Liver (tissue), 3 donors: ENCODE results near the gene GMDS.

Experiments
- EGR1 ChIP-seq, 2 donors: IDR thresholded peaks; 2 replicates each; pipeline ENCODE4 v1.6.1; 2016 to 2018; ENCODE audit warnings: antibody characterized with exemption in 2 of 2, low read depth in 2 of 2
- FOXA1 ChIP-seq: IDR thresholded peaks from 2 replicates; pipeline ENCODE4 v1.6.1; 2016; ENCODE audit warnings: antibody characterized with exemption
- FOXA2 ChIP-seq: IDR thresholded peaks from 2 replicates; pipeline ENCODE4 v1.6.1; 2016; ENCODE audit warnings: antibody characterized with exemption
- JUND ChIP-seq, 2 donors: IDR thresholded peaks; 2 replicates each; pipeline ENCODE4 v1.6.1; 2016; ENCODE audit warnings: antibody characterized with exemption in 2 of 2
- RAD21 ChIP-seq, 2 donors: IDR thresholded peaks; 2 replicates each; pipeline ENCODE4 v1.6.1; 2016; ENCODE audit warnings: antibody characterized with exemption in 2 of 2, mild to moderate bottlenecking in 2 of 2
- SP1 ChIP-seq: IDR thresholded peaks from 2 replicates; pipeline ENCODE4 v1.6.1; 2018; ENCODE audit warnings: antibody characterized with exemption, mild to moderate bottlenecking
- TAF1 ChIP-seq: conservative IDR thresholded peaks from 2 replicates; pipeline ENCODE4 v1.6.1; 2016; ENCODE audit warnings: antibody characterized with exemption, mild to moderate bottlenecking
- YY1 ChIP-seq: IDR thresholded peaks from 2 replicates; pipeline ENCODE4 v1.6.1; 2016; ENCODE audit warnings: antibody characterized with exemption, mild to moderate bottlenecking
- TF ChIP-seq, protein P1 (sequence below): fragments of 150-350 bp; IDR thresholded peaks from 2 replicates; pipeline ENCODE4 v1.5.1; 2017; ENCODE audit warnings: improper control_type of control experiment, low read depth, low read length; ENCODE audit not compliant: missing input control
- TF ChIP-seq, protein P2 (sequence below): IDR thresholded peaks from 2 replicates; pipeline ENCODE4 v1.6.1; 2016; ENCODE audit warnings: antibody characterized with exemption
- TF ChIP-seq, protein P3 (sequence below): IDR thresholded peaks from 2 replicates; pipeline ENCODE4 v1.6.1; 2016; ENCODE audit warnings: antibody characterized with exemption, mild to moderate bottlenecking
- TF ChIP-seq, protein P4 (sequence below): IDR thresholded peaks from 2 replicates; pipeline ENCODE4 v1.6.1; 2016; ENCODE audit warnings: antibody characterized with exemption
- donor health status: healthy.
- donor health status: healthy.

DNA sequence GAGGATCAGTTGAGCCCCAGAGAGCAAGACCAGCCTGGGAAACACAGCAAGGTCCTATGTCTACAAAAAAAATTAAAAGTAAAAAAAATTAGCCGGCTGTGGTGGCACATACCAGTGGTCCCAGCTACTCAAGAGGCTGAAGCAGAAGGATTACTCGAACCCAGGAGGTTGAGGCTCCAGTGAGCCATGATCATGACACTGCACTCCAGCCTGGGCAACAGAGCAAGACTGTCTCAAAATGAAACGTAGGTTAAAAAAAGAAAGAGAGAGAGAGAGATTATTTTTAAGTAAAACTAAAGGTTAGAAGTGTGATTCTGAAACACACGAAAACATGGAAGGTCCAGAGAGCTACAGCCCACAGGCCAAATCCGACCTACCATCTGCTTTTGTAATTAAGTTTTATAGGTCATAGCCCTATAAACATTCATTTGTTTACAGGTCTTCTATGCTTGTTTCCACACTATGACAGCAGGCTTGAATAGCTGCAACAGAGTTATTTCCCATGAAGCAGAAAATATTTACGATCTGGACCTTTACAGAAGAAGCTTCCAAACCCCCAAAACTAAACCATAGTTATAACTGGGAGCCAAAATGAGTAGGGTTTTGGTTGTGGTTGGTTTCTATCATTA, 279.7 kb downstream of the GMDS start:
- TF ChIP-seq JUND (IDR thresholded peaks at IDR 0.05) (no peak), FOXA2 (no peak), SP1 (no peak), YY1 (no peak), EGR1 (IDR thresholded peaks at IDR 0.05; ENCODE audit: low read depth in 2 of 2) (no peak), RAD21 (IDR thresholded peaks at IDR 0.05) (no peak), TAF1 (no peak), FOXA1 (no peak)
- TF ChIP-seq, protein P1, sequence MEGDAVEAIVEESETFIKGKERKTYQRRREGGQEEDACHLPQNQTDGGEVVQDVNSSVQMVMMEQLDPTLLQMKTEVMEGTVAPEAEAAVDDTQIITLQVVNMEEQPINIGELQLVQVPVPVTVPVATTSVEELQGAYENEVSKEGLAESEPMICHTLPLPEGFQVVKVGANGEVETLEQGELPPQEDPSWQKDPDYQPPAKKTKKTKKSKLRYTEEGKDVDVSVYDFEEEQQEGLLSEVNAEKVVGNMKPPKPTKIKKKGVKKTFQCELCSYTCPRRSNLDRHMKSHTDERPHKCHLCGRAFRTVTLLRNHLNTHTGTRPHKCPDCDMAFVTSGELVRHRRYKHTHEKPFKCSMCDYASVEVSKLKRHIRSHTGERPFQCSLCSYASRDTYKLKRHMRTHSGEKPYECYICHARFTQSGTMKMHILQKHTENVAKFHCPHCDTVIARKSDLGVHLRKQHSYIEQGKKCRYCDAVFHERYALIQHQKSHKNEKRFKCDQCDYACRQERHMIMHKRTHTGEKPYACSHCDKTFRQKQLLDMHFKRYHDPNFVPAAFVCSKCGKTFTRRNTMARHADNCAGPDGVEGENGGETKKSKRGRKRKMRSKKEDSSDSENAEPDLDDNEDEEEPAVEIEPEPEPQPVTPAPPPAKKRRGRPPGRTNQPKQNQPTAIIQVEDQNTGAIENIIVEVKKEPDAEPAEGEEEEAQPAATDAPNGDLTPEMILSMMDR, result no peak
- TF ChIP-seq, protein P2, sequence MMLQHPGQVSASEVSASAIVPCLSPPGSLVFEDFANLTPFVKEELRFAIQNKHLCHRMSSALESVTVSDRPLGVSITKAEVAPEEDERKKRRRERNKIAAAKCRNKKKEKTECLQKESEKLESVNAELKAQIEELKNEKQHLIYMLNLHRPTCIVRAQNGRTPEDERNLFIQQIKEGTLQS, result no peak
- TF ChIP-seq, protein P3, sequence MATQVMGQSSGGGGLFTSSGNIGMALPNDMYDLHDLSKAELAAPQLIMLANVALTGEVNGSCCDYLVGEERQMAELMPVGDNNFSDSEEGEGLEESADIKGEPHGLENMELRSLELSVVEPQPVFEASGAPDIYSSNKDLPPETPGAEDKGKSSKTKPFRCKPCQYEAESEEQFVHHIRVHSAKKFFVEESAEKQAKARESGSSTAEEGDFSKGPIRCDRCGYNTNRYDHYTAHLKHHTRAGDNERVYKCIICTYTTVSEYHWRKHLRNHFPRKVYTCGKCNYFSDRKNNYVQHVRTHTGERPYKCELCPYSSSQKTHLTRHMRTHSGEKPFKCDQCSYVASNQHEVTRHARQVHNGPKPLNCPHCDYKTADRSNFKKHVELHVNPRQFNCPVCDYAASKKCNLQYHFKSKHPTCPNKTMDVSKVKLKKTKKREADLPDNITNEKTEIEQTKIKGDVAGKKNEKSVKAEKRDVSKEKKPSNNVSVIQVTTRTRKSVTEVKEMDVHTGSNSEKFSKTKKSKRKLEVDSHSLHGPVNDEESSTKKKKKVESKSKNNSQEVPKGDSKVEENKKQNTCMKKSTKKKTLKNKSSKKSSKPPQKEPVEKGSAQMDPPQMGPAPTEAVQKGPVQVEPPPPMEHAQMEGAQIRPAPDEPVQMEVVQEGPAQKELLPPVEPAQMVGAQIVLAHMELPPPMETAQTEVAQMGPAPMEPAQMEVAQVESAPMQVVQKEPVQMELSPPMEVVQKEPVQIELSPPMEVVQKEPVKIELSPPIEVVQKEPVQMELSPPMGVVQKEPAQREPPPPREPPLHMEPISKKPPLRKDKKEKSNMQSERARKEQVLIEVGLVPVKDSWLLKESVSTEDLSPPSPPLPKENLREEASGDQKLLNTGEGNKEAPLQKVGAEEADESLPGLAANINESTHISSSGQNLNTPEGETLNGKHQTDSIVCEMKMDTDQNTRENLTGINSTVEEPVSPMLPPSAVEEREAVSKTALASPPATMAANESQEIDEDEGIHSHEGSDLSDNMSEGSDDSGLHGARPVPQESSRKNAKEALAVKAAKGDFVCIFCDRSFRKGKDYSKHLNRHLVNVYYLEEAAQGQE, result no peak
- TF ChIP-seq, protein P4, sequence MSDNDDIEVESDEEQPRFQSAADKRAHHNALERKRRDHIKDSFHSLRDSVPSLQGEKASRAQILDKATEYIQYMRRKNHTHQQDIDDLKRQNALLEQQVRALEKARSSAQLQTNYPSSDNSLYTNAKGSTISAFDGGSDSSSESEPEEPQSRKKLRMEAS, result no peak
